Esophagus squamous epithelium (tissue), 5 donors: Measurements from ENCODE around the gene PNPLA8. TPM values are rescaled to one million over a fixed set of nuclear protein-coding genes. Genes with fewer than 3 reads are reported as not detected.

Experiments
- DNase-seq: peaks from one replicate; lab custom pipeline; 2025; lab: John Stamatoyannopoulos, UW
- H3K27ac ChIP-seq, 4 donors: fragments of 200-600 bp; sonication (generic); one replicate each; pipeline ENCODE4 v1.5.1; 2016 to 2019; ENCODE audit warnings: mild to moderate bottlenecking in 1 of 4
- H3K27me3 ChIP-seq, 4 donors: fragments of 200-600 bp; sonication (generic); 1 replicate in 3 of 4; 2 replicates in 1 of 4; pipeline versions ENCODE4 v1.5.1 to v1.6.0; 2017 to 2021; ENCODE audit warnings: antibody characterized with exemption in 1 of 4
- H3K36me3 ChIP-seq, 3 donors: fragments of 200-600 bp; sonication (generic); one replicate each; pipeline ENCODE4 v1.5.1; 2016 to 2019
- H3K4me1 ChIP-seq, 3 donors: fragments of 200-600 bp; sonication (generic); one replicate each; pipeline ENCODE4 v1.5.1; 2017 to 2019
- H3K4me3 ChIP-seq, 4 donors: fragments of 200-600 bp; sonication (generic); 1 replicate in 3 of 4; 2 replicates in 1 of 4; pipeline ENCODE4 v1.5.1; 2016 to 2019; ENCODE audit warnings: mild to moderate bottlenecking in 2 of 4, moderate library complexity in 1 of 4
- H3K9me3 ChIP-seq, 3 donors: fragments of 200-600 bp; sonication (generic); one replicate each; pipeline ENCODE4 v1.5.1; 2016 to 2019
- POLR2A ChIP-seq, 4 donors: fragments of 450-650 bp; IDR thresholded peaks; one replicate each; pipeline ENCODE4 v1.6.1; 2017; ENCODE audit warnings: antibody characterized with exemption in 4 of 4, mild to moderate bottlenecking in 4 of 4, moderate library complexity in 3 of 4
- WGBS, 2 donors: methylation state at CpG; one replicate each; pipeline ENCODE4 v1.1.5; 2018; 5-methylcytosine and 5-hydroxymethylcytosine counted together
- intact Hi-C: fragments of 100-400 bp; cut with DNase I; formaldehyde crosslinking; loops from one replicate; pipeline ENCODE4 v1.15.0; 2022
- total RNA-seq, 4 donors: library from RNA; depleted of rRNA; stranded (reverse); fragments of >200 nt; gene quantifications; one replicate each; pipeline ENCODE4 v1.1.0, GENCODE V29; 2016
- TF ChIP-seq, protein P1 (sequence below), 6 experiments: fragments of 450-650 bp in 4 of 6; fragments of 200-600 bp in 2 of 6; sonication (generic) in 2 of 6; IDR thresholded peaks; one replicate each; pipeline ENCODE4 v1.5.1; 2016 to 2019; ENCODE audit warnings: antibody characterized with exemption in 6 of 6, mild to moderate bottlenecking in 4 of 6, moderate library complexity in 4 of 6
- donor health status: DM: yes; HTN: yes; CAD: no.

Gene PNPLA8
- total RNA-seq = 10 to 100 TPM; 15.8 to 30.7 (median 25.7) TPM

GRCh38 chr7:108525985-108526767 is at the start of gene PNPLA8:
PNPLA8 (minus strand) TSS chr7:108526135; CDS start chr7:108515491, 10,644 bp downstream.
- Histone ChIP-seq H3K4me3 (peak within 1 kb of the TSS; percentile 65 to 90 (median 80)), H3K4me1 (peaks cover 0 to 52% (median 17%) of the 10 kb centered on the region in 3 donors), H3K27me3 (no peaks in the 10 kb centered on the region), H3K36me3 (no peaks in the 10 kb centered on the region), H3K27ac (peak within 1 kb of the TSS; percentile 95 to 99 (median 98)), H3K9me3 (no peaks in the 10 kb centered on the region)
- WGBS, 2 donors = 0% methylated on average over 19 to 33 of the region's 64 CpGs
- DNase-seq = peak; percentile 99
- TF ChIP-seq POLR2A (IDR thresholded peaks at IDR 0.05) = peak in 3 of 4 donors; percentile 92 to 96 (median 93)
- TF ChIP-seq, protein P1, sequence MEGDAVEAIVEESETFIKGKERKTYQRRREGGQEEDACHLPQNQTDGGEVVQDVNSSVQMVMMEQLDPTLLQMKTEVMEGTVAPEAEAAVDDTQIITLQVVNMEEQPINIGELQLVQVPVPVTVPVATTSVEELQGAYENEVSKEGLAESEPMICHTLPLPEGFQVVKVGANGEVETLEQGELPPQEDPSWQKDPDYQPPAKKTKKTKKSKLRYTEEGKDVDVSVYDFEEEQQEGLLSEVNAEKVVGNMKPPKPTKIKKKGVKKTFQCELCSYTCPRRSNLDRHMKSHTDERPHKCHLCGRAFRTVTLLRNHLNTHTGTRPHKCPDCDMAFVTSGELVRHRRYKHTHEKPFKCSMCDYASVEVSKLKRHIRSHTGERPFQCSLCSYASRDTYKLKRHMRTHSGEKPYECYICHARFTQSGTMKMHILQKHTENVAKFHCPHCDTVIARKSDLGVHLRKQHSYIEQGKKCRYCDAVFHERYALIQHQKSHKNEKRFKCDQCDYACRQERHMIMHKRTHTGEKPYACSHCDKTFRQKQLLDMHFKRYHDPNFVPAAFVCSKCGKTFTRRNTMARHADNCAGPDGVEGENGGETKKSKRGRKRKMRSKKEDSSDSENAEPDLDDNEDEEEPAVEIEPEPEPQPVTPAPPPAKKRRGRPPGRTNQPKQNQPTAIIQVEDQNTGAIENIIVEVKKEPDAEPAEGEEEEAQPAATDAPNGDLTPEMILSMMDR (IDR thresholded peaks at IDR 0.05) = no peak
- intact Hi-C loops = no loop called here

GRCh38 chr7:108575156-108575555 is 49.2 kb upstream of the PNPLA8 start:
- Histone ChIP-seq H3K27me3 (no peaks in the 10 kb centered on the region), H3K36me3 (peaks cover 0 to 43% (median 3%) of the 10 kb centered on the region in 3 donors), H3K4me1 (peaks cover 0 to 17% (median 6%) of the 10 kb centered on the region in 3 donors), H3K27ac (no peak overlapping the region), H3K9me3 (peaks cover 0 to 11% (median 0%) of the 10 kb centered on the region in 3 donors), H3K4me3 (no peak overlapping the region)
- 93 to 97% methylated on average over 2 of the region's 2 CpGs for WGBS, 2 donors
- DNase-seq = no peak
- TF ChIP-seq, protein P1 (IDR thresholded peaks at IDR 0.05) = no peak
- no peak for TF ChIP-seq POLR2A (IDR thresholded peaks at IDR 0.05)
- intact Hi-C loops = no loop called here

DNA sequence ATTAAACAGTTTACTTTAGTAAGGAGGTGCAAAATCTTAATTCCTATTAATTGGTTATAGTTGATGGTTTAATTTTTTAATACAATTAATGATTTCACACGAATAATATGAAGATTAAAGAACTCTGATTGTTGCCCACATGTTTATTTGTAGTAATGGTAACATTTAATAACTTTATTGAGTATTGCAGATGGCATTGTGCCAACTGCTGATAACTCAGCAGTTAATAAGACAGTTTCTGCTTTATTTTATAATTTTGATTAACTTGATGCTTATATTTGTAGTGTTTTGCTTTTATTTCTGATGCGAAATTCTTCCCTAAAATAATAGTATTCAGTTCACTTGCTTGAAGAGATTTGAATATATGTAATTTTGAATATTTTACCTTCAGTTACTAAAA is 46.5 kb upstream of the PNPLA8 start:
- TF ChIP-seq POLR2A (IDR thresholded peaks at IDR 0.05) = no peak
- TF ChIP-seq, protein P1 (IDR thresholded peaks at IDR 0.05) = no peak
- H3K27ac ChIP-seq = no peak overlapping the region
- peaks cover 0 to 27% (median 0%) of the 10 kb centered on the region in 3 donors for H3K36me3 ChIP-seq
- H3K4me3 ChIP-seq = no peak overlapping the region
- no peak for DNase-seq
- peaks cover 0 to 36% (median 12%) of the 10 kb centered on the region in 3 donors for H3K4me1 ChIP-seq
- intact Hi-C loops = no loop called here
- H3K27me3 ChIP-seq = no peaks in the 10 kb centered on the region
- no peaks in the 10 kb centered on the region for H3K9me3 ChIP-seq
- 89 to 95% methylated on average over 2 of the region's 2 CpGs for WGBS, 2 donors

DNA sequence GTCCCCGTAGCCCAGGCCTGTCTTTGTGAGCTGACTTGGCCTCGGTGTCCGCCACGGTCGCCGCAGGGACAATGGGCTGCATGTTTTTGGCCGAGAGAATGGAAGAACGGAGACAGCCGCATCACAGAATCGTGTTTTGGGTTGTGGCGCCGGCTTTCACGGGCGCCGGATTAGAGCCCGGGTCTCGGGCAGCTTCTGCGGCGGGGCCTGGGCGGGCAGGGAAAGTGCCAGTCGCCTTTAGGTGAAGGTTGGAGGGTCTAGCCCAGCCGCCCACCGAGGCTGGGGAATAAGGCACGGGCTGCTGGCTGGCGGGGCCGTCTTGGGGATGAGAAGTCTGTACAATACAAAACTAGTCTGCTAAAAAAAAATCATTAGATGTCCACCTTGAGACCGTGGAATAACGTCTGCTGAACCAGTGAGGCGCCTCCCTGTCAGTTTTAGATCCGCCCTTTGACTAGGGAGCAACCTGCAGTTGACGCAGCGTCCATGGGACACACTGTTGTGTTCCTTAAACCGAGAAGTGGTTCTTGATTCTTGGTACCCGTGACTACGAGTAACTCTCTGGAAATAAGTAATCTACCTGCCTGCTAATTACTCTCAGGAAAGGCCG is 44.3 kb upstream of the PNPLA8 start:
- DNase-seq = no peak
- TF ChIP-seq, protein P1 (IDR thresholded peaks at IDR 0.05) = no peak
- TF ChIP-seq POLR2A (IDR thresholded peaks at IDR 0.05) = peak in 1 of 4 donors; percentile 51
- H3K27ac ChIP-seq = peak overlapping the region; percentile 95 to 99 (median 96)
- intact Hi-C loops = no loop called here
- 0% methylated on average over 4 to 23 of the region's 36 CpGs for WGBS, 2 donors
- H3K27me3 ChIP-seq = no peaks in the 10 kb centered on the region
- peak overlapping the region; percentile 80 to 88 (median 80) for H3K4me3 ChIP-seq
- H3K4me1 ChIP-seq = peaks cover 0 to 38% (median 12%) of the 10 kb centered on the region in 3 donors
- H3K36me3 ChIP-seq = peaks cover 0 to 32% (median 0%) of the 10 kb centered on the region in 3 donors
- H3K9me3 ChIP-seq = no peaks in the 10 kb centered on the region
